Right lobe of liver (tissue), 4 donors: Measurements from ENCODE around the gene FAIM2.

Experiments
- POLR2A ChIP-seq: fragments of 450-650 bp; IDR thresholded peaks from one replicate; pipeline ENCODE4 v1.6.1; 2017; ENCODE audit warnings: antibody characterized with exemption, mild to moderate bottlenecking
- TF ChIP-seq, protein P1 (sequence below), 4 donors: fragments of 200-600 bp in 3 of 4; fragments of 450-650 bp in 1 of 4; IDR thresholded peaks; one replicate each; pipeline versions ENCODE4 v1.5.1 to v1.8.0; 2016 to 2022; ENCODE audit warnings: antibody characterized with exemption in 4 of 4, mild to moderate bottlenecking in 2 of 4
- donor health status: DM: no; HTN: no; CAD: no.
- donor health status: DM: no; HTN: no; CAD: no.
- donor health status: DM: no; HTN: yes; CAD: no.

GRCh38 chr12:49933796-49934195 lies 30.1 kb upstream of the FAIM2 start:
- TF ChIP-seq, protein P1, sequence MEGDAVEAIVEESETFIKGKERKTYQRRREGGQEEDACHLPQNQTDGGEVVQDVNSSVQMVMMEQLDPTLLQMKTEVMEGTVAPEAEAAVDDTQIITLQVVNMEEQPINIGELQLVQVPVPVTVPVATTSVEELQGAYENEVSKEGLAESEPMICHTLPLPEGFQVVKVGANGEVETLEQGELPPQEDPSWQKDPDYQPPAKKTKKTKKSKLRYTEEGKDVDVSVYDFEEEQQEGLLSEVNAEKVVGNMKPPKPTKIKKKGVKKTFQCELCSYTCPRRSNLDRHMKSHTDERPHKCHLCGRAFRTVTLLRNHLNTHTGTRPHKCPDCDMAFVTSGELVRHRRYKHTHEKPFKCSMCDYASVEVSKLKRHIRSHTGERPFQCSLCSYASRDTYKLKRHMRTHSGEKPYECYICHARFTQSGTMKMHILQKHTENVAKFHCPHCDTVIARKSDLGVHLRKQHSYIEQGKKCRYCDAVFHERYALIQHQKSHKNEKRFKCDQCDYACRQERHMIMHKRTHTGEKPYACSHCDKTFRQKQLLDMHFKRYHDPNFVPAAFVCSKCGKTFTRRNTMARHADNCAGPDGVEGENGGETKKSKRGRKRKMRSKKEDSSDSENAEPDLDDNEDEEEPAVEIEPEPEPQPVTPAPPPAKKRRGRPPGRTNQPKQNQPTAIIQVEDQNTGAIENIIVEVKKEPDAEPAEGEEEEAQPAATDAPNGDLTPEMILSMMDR (IDR thresholded peaks at IDR 0.05): no peak
- TF ChIP-seq POLR2A: no peak
